Keratinocyte (primary cell): ENCODE results near the gene INAVA. TPM values are rescaled to one million over a fixed set of nuclear protein-coding genes. Genes with fewer than 3 reads are reported as not detected.

Experiments used
- DNase-seq: peaks from one replicate; pipeline ENCODE4 v3.0.0-alpha.2; 2011; ENCODE audit warnings: low read depth, missing footprints, low spot score
- FAIRE-seq: peaks from 2 replicates; lab custom pipeline; 2011; peaks lifted over from hg19 to GRCh38; lab: Jason Lieb, UNC
- H2AFZ ChIP-seq: 2 replicates; pipeline ENCODE4 v1.6.0; 2012; ENCODE audit warnings: low read length, control low read depth, inconsistent platforms; ENCODE audit not compliant: control insufficient read depth
- H3K27ac ChIP-seq: 2 replicates; pipeline ENCODE4 v1.5.1; 2011; ENCODE audit warnings: low read length; ENCODE audit not compliant: control insufficient read depth, insufficient read depth
- H3K27me3 ChIP-seq: 3 replicates; pipeline ENCODE4 v1.6.0; 2011; ENCODE audit warnings: low read length; ENCODE audit not compliant: control insufficient read depth, insufficient read depth; ENCODE audit errors: extremely low read depth
- H3K36me3 ChIP-seq, 2 experiments: 2 replicates in 1 of 2; 3 replicates in 1 of 2; pipeline ENCODE4 v1.5.1; 2011; ENCODE audit warnings: low read length in 2 of 2, mild to moderate bottlenecking in 1 of 2; ENCODE audit not compliant: control insufficient read depth in 2 of 2, insufficient read depth in 2 of 2; ENCODE audit errors: extremely low read depth in 1 of 2
- H3K4me1 ChIP-seq: 3 replicates; pipeline ENCODE4 v1.5.1; 2011; ENCODE audit warnings: low read length; ENCODE audit not compliant: control insufficient read depth, insufficient read depth; ENCODE audit errors: extremely low read depth
- H3K4me2 ChIP-seq: 3 replicates; pipeline ENCODE4 v1.6.0; 2011; ENCODE audit warnings: low read depth, low read length; ENCODE audit not compliant: control insufficient read depth, insufficient read depth; ENCODE audit errors: extremely low read depth
- H3K4me3 ChIP-seq, 3 experiments: fragments of 200-600 bp in 1 of 3; sonication (generic) in 1 of 3; 2 replicates in 2 of 3; 3 replicates in 1 of 3; pipeline ENCODE4 v1.5.1; 2011 to 2016; ENCODE audit warnings: low read length in 3 of 3, mild to moderate bottlenecking in 3 of 3, control low read depth in 2 of 3, inconsistent platforms in 1 of 3, low read depth in 1 of 3, mixed read lengths in 1 of 3, mixed run types in 1 of 3, moderate library complexity in 1 of 3; ENCODE audit not compliant: control insufficient read depth in 2 of 3, insufficient read depth in 2 of 3; ENCODE audit errors: extremely low read depth in 1 of 3
- H3K79me2 ChIP-seq: 2 replicates; pipeline ENCODE4 v1.6.0; 2012; ENCODE audit warnings: low read length; ENCODE audit not compliant: control insufficient read depth, insufficient read depth
- H3K9ac ChIP-seq: 3 replicates; pipeline ENCODE4 v1.6.0; 2011; ENCODE audit warnings: low read length; ENCODE audit not compliant: control insufficient read depth, insufficient read depth; ENCODE audit errors: extremely low read depth
- H3K9me1 ChIP-seq: 3 replicates; pipeline ENCODE4 v1.6.0; 2011; ENCODE audit warnings: low read length; ENCODE audit not compliant: control insufficient read depth, insufficient read depth; ENCODE audit errors: extremely low read depth
- H3K9me3 ChIP-seq: 2 replicates; pipeline ENCODE4 v1.5.1; 2012; ENCODE audit warnings: low read depth, low read length; ENCODE audit not compliant: control insufficient read depth
- H4K20me1 ChIP-seq: 3 replicates; pipeline ENCODE4 v1.6.0; 2011; ENCODE audit warnings: low read length; ENCODE audit not compliant: control insufficient read depth, insufficient read depth; ENCODE audit errors: extremely low read depth
- EZH2 ChIP-seq: IDR thresholded peaks from one replicate; pipeline ENCODE4 v1.6.1; 2012; ENCODE audit warnings: inconsistent platforms, mild to moderate bottlenecking, low read length, moderate library complexity
- dilution Hi-C: fragments of 300-500 bp; cut with MboI; formaldehyde crosslinking; loops from one replicate; pipeline ENCODE4 v1.7.0; 2020; ENCODE audit warnings: low sequenced_read_pairs; ENCODE audit not compliant: extremely low pct_ligation_motif_present
- polyA plus RNA-seq, 5 experiments: library from polyadenylated mRNA; depleted of rRNA in 3 of 5; stranded (reverse) in 3 of 5; stranded (forward) in 1 of 5; unstranded in 1 of 5; fragments of >200 nt; gene quantifications; 1 replicate in 1 of 5; 2 replicates in 3 of 5; 3 replicates in 1 of 5; pipeline versions ENCODE4 v1.2.1 to v1.2.3, GENCODE V29; 2011 to 2012; ENCODE audit warnings: missing spikeins in 2 of 5, low read depth in 1 of 5, low replicate concordance in 1 of 5
- TF ChIP-seq, protein P1 (sequence below), 3 experiments: IDR thresholded peaks in 1 of 3; conservative IDR thresholded peaks in 1 of 3; optimal IDR thresholded peaks in 1 of 3; 2 replicates in 2 of 3; 3 replicates in 1 of 3; pipeline versions ENCODE3 to v1.5.1; 2011; ENCODE audit warnings: low read length in 3 of 3, mild to moderate bottlenecking in 3 of 3, moderate library complexity in 2 of 3, control low read depth in 1 of 3, inconsistent platforms in 1 of 3; ENCODE audit not compliant: insufficient read depth in 2 of 3; ENCODE audit errors: extremely low read depth in 1 of 3

The INAVA gene
- polyA plus RNA-seq, 1 donor (not counting 4 experiments of a cell fraction or from before 2014, with no cell fraction given): 12.5 TPM

DNA sequence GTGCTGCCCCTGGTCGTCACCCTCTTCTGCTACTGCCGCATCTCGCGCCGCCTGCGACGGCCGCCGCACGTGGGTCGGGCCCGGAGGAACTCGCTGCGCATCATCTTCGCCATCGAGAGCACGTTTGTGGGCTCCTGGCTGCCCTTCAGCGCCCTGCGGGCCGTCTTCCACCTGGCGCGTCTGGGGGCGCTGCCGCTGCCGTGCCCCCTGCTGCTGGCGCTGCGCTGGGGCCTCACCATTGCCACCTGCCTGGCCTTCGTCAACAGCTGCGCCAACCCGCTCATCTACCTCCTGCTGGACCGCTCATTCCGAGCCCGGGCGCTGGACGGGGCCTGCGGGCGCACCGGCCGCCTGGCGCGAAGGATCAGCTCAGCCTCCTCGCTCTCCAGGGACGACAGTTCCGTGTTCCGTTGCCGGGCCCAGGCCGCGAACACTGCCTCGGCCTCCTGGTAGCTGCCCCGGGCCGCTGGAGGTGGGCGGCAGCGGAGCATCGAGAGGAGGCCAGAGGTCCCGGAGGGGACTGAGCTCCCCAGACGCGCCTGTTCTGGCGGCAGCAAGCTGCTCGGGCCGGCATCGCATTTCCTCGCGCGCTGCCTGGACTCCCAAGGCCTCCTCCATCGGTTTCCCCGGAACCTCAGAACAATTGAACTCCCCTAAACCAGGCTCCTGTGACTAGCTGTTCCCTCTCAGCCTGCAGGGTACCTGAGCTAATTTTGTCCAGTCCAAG lies 20.9 kb upstream of the INAVA start:
- Histone ChIP-seq H4K20me1 (no peaks in the 10 kb centered on the region), H3K27ac (no peak overlapping the region), H3K4me3 (no peak overlapping the region), H3K4me2 (no peak overlapping the region), H3K9me1 (no peaks in the 10 kb centered on the region), H3K4me1 (no peaks in the 10 kb centered on the region), H3K27me3 (peaks cover 37% of the 10 kb centered on the region), H2AFZ (no peak overlapping the region), H3K79me2 (no peaks in the 10 kb centered on the region), H3K9me3 (no peaks in the 10 kb centered on the region), H3K9ac (no peak overlapping the region), H3K36me3 (no peaks in the 10 kb centered on the region)
- TF ChIP-seq, protein P1, sequence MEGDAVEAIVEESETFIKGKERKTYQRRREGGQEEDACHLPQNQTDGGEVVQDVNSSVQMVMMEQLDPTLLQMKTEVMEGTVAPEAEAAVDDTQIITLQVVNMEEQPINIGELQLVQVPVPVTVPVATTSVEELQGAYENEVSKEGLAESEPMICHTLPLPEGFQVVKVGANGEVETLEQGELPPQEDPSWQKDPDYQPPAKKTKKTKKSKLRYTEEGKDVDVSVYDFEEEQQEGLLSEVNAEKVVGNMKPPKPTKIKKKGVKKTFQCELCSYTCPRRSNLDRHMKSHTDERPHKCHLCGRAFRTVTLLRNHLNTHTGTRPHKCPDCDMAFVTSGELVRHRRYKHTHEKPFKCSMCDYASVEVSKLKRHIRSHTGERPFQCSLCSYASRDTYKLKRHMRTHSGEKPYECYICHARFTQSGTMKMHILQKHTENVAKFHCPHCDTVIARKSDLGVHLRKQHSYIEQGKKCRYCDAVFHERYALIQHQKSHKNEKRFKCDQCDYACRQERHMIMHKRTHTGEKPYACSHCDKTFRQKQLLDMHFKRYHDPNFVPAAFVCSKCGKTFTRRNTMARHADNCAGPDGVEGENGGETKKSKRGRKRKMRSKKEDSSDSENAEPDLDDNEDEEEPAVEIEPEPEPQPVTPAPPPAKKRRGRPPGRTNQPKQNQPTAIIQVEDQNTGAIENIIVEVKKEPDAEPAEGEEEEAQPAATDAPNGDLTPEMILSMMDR (optimal IDR thresholded peaks at IDR 0.05 in 1 of 3, IDR thresholded peaks at IDR 0.05 in 1 of 3, conservative IDR thresholded peaks at IDR 0.05 in 1 of 3; ENCODE audit: extremely low read depth in 1 of 3, insufficient read depth in 2 of 3, low read length in 3 of 3): no peak
- peak; percentile 46 for TF ChIP-seq EZH2
- dilution Hi-C loops: no loop called here
- FAIRE-seq (no peak), DNase-seq (no peak)

DNA sequence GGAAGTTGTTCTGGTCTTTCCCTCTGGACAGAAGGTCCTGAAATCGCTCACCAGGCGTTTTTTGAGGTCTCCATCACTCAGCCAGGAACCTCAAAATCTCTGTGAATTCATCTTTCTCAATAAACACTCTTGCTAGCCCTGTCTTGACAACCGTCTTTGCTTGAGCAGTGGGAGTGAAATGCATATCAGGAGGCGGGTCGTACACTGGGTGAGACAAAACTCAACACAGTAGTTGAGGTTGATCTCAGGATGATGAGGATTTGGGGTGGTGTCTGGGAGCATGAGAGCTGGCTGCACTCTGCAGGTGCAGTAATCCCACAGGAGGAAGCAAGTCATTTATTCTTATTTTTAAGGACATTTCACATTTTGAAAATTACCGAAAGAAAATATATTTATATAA lies 20.0 kb upstream of the INAVA start:
- no peak for DNase-seq
- TF ChIP-seq EZH2: no peak
- TF ChIP-seq, protein P1 (optimal IDR thresholded peaks at IDR 0.05 in 1 of 3, IDR thresholded peaks at IDR 0.05 in 1 of 3, conservative IDR thresholded peaks at IDR 0.05 in 1 of 3; ENCODE audit: extremely low read depth in 1 of 3, insufficient read depth in 2 of 3, low read length in 3 of 3): no peak
- FAIRE-seq: no peak
- Histone ChIP-seq H3K27me3 (peaks cover 37% of the 10 kb centered on the region), H3K36me3 (no peaks in the 10 kb centered on the region), H3K9ac (no peak overlapping the region), H3K4me3 (no peak overlapping the region), H3K79me2 (no peaks in the 10 kb centered on the region), H3K4me2 (no peak overlapping the region), H3K27ac (no peak overlapping the region), H2AFZ (no peak overlapping the region), H4K20me1 (no peaks in the 10 kb centered on the region), H3K9me3 (no peaks in the 10 kb centered on the region), H3K4me1 (no peaks in the 10 kb centered on the region), H3K9me1 (no peaks in the 10 kb centered on the region)
- dilution Hi-C loops: no loop called here
